GM21825 (cell line): ENCODE measurements around the gene RILPL1.
"Not testable (repeated sequence)": the region's sequence is repeated elsewhere in the genome, so short reads cannot be mapped to it uniquely, and the experiment has no call there.

Experiments used
- ATAC-seq: cut with Tn5 transposase; IDR thresholded peaks from one replicate; pipeline ENCODE4 v1.9.1; 2021; ENCODE audit warnings: mild to moderate bottlenecking, moderate library complexity; ENCODE audit not compliant: unreplicated experiment

RILPL1 gene

GRCh38 chr12:123533672-123534643 lies at the start of gene RILPL1:
Gene RILPL1, minus strand, starts transcription at chr12:123533719. Its CDS starts 237 bp downstream, at chr12:123533482.
- no peak for ATAC-seq

GRCh38 chr12:123580772-123581171 lies 47.3 kb upstream of the RILPL1 start:
- no peak for ATAC-seq

- not testable (repeated sequence) for ATAC-seq
Measured at GRCh38 chr12:123578829-123579228, 45.3 kb upstream of the RILPL1 start.

- ATAC-seq = no peak
Measured at GRCh38 chr12:123578243-123578642, 44.7 kb upstream of the RILPL1 start.

GRCh38 chr12:123576611-123577010 lies 43.1 kb upstream of the RILPL1 start:
- ATAC-seq = no peak

- ATAC-seq = no peak
Measured at GRCh38 chr12:123573870-123574269, 40.4 kb upstream of the RILPL1 start.

- ATAC-seq = no peak
Measured at GRCh38 chr12:123572391-123572790, 38.9 kb upstream of the RILPL1 start.

GRCh38 chr12:123571343-123571813 lies 37.9 kb upstream of the RILPL1 start:
- ATAC-seq = no peak

GRCh38 chr12:123559468-123559867 lies 25.9 kb upstream of the RILPL1 start:
- ATAC-seq = no peak

- ATAC-seq = not testable (repeated sequence)
Measured at GRCh38 chr12:123558487-123558886, 25.0 kb upstream of the RILPL1 start.

- not testable (repeated sequence) for ATAC-seq
Measured at GRCh38 chr12:123554843-123555242, 21.3 kb upstream of the RILPL1 start.

GRCh38 chr12:123554136-123554535 lies 20.6 kb upstream of the RILPL1 start:
- ATAC-seq = not testable (repeated sequence)

- ATAC-seq = no peak
Measured at GRCh38 chr12:123550700-123551099, 17.2 kb upstream of the RILPL1 start.

GRCh38 chr12:123548107-123548506 lies 14.6 kb upstream of the RILPL1 start:
- no peak for ATAC-seq

GRCh38 chr12:123546281-123546680 lies 12.8 kb upstream of the RILPL1 start:
- no peak for ATAC-seq

GRCh38 chr12:123543541-123543940 lies 10.0 kb upstream of the RILPL1 start:
- no peak for ATAC-seq

GRCh38 chr12:123540899-123541662 lies 7.6 kb upstream of the RILPL1 start:
- no peak for ATAC-seq

GRCh38 chr12:123535952-123536351 lies 2.4 kb upstream of the RILPL1 start:
- ATAC-seq = not testable (repeated sequence)

GRCh38 chr12:123532808-123533649 lies 490 bp downstream of the RILPL1 start:
- ATAC-seq = no peak

GRCh38 chr12:123532019-123532418 lies 1.5 kb downstream of the RILPL1 start:
- ATAC-seq = peak; percentile 46

- ATAC-seq = no peak
Measured at GRCh38 chr12:123531091-123531490, 2.4 kb downstream of the RILPL1 start.
